Skeletal muscle tissue (tissue), 4 donors: ENCODE measurements around the gene C2orf42. TPM values are rescaled to one million over a fixed set of nuclear protein-coding genes. Genes with fewer than 3 reads are reported as not detected.
"Not testable (repeated sequence)": the region's sequence is repeated elsewhere in the genome, so short reads cannot be mapped to it uniquely, and the experiment has no call there.

Experiments used
- H3K27ac ChIP-seq: one replicate; pipeline ENCODE4 v1.7.0; 2013; ENCODE audit warnings: mild to moderate bottlenecking, low read depth, low read length, inconsistent platforms
- H3K27me3 ChIP-seq, 3 donors: one replicate each; pipeline ENCODE4 v1.7.0; 2013; ENCODE audit warnings: low read length in 3 of 3; ENCODE audit not compliant: control insufficient read depth in 3 of 3, insufficient read depth in 3 of 3
- H3K36me3 ChIP-seq, 3 donors: one replicate each; pipeline ENCODE4 v1.7.0; 2013; ENCODE audit warnings: low read length in 3 of 3; ENCODE audit not compliant: control insufficient read depth in 3 of 3, insufficient read depth in 3 of 3
- H3K4me1 ChIP-seq, 3 donors: one replicate each; pipeline ENCODE4 v1.7.0; 2013; ENCODE audit warnings: low read length in 3 of 3, mild to moderate bottlenecking in 3 of 3; ENCODE audit not compliant: control insufficient read depth in 3 of 3, insufficient read depth in 3 of 3
- H3K4me3 ChIP-seq, 3 donors: one replicate each; pipeline ENCODE4 v1.7.0; 2013; ENCODE audit warnings: low read length in 3 of 3
- H3K9ac ChIP-seq, 3 donors: one replicate each; pipeline ENCODE4 v1.7.0; 2013; ENCODE audit warnings: low read length in 3 of 3, mild to moderate bottlenecking in 3 of 3, moderate library complexity in 2 of 3, low read depth in 1 of 3
- H3K9me3 ChIP-seq, 3 donors: one replicate each; pipeline ENCODE4 v1.7.0; 2013; ENCODE audit warnings: low read length in 3 of 3; ENCODE audit not compliant: control insufficient read depth in 3 of 3
- total RNA-seq: library from RNA; depleted of rRNA; stranded (reverse); fragments of >200 nt; gene quantifications from one replicate; pipeline ENCODE4 v1.2.3, GENCODE V29; 2014
- donor health status: Osteomylitis.

The C2orf42 gene
- total RNA-seq, 1 donor from 2014 or later: 19.8 TPM

- no peaks in the 10 kb centered on the region for H3K36me3 ChIP-seq
- no peaks in the 10 kb centered on the region for H3K27me3 ChIP-seq
- peaks cover 19 to 29% (median 21%) of the 10 kb centered on the region in 3 donors for H3K4me1 ChIP-seq
- H3K9ac ChIP-seq: peak overlapping the region in 1 of 3 donors; percentile 1
- no peaks in the 10 kb centered on the region for H3K9me3 ChIP-seq
- H3K4me3 ChIP-seq: no peak overlapping the region
- H3K27ac ChIP-seq: no peak overlapping the region
Observed at GRCh38 chr2:70144443-70145143, 46.2 kb downstream of the C2orf42 start.

- Histone ChIP-seq H3K4me1 (peaks cover 19 to 29% (median 21%) of the 10 kb centered on the region in 3 donors), H3K9ac (peak overlapping the region; percentile 74 to 92 (median 91)), H3K27ac (peak overlapping the region; percentile 98), H3K36me3 (no peaks in the 10 kb centered on the region), H3K9me3 (no peaks in the 10 kb centered on the region), H3K27me3 (no peaks in the 10 kb centered on the region), H3K4me3 (peak overlapping the region; percentile 41 to 72 (median 49))
Observed at GRCh38 chr2:70143314-70144150, 47.3 kb downstream of the C2orf42 start.

- H3K4me3 ChIP-seq: peak overlapping the region; percentile 41 to 72 (median 49)
- H3K36me3 ChIP-seq: no peaks in the 10 kb centered on the region
- H3K27me3 ChIP-seq: no peaks in the 10 kb centered on the region
- no peaks in the 10 kb centered on the region for H3K9me3 ChIP-seq
- H3K9ac ChIP-seq: peak overlapping the region; percentile 74 to 92 (median 91)
- peak overlapping the region; percentile 98 for H3K27ac ChIP-seq
- peaks cover 19 to 31% (median 21%) of the 10 kb centered on the region in 3 donors for H3K4me1 ChIP-seq
Observed at GRCh38 chr2:70142590-70143313, 48.1 kb downstream of the C2orf42 start.

- Histone ChIP-seq H3K4me3 (peak overlapping the region; percentile 64 to 82 (median 69)), H3K27ac (peak overlapping the region; percentile 98), H3K9ac (peak overlapping the region; percentile 86 to 98 (median 90)), H3K4me1 (peaks cover 19 to 34% (median 21%) of the 10 kb centered on the region in 3 donors), H3K27me3 (no peaks in the 10 kb centered on the region), H3K9me3 (no peaks in the 10 kb centered on the region), H3K36me3 (no peaks in the 10 kb centered on the region)
Observed at GRCh38 chr2:70141902-70142589, 48.8 kb downstream of the C2orf42 start.

- Histone ChIP-seq H3K9me3 (no peaks in the 10 kb centered on the region), H3K9ac (peak overlapping the region; percentile 86 to 98 (median 90)), H3K4me1 (peaks cover 19 to 34% (median 21%) of the 10 kb centered on the region in 3 donors), H3K27ac (peak overlapping the region; percentile 98), H3K36me3 (no peaks in the 10 kb centered on the region), H3K4me3 (peak overlapping the region; percentile 64 to 82 (median 69)), H3K27me3 (no peaks in the 10 kb centered on the region)
Observed at GRCh38 chr2:70141212-70141901, 49.5 kb downstream of the C2orf42 start.

- no peaks in the 10 kb centered on the region for H3K27me3 ChIP-seq
- H3K9me3 ChIP-seq: no peaks in the 10 kb centered on the region
- H3K4me3 ChIP-seq: peak overlapping the region; percentile 46 to 69 (median 64)
- H3K9ac ChIP-seq: peak overlapping the region; percentile 86 to 98 (median 90)
- no peaks in the 10 kb centered on the region for H3K36me3 ChIP-seq
- H3K4me1 ChIP-seq: peaks cover 20 to 37% (median 26%) of the 10 kb centered on the region in 3 donors
- peak overlapping the region; percentile 98 for H3K27ac ChIP-seq
Observed at GRCh38 chr2:70140791-70141211, 50.0 kb downstream of the C2orf42 start.

GRCh38 chr2:70134323-70134983 lies 56.4 kb downstream of the C2orf42 start:
- H3K27me3 ChIP-seq, H3K9me3 ChIP-seq, H3K36me3 ChIP-seq: not testable (repeated sequence)
- Histone ChIP-seq H3K4me3 (peak overlapping the region in 1 of 3 donors; percentile 22), H3K9ac (peak overlapping the region in 1 of 3 donors; percentile 41), H3K4me1 (peaks cover 33 to 44% (median 37%) of the 10 kb centered on the region in 3 donors), H3K27ac (peak overlapping the region; percentile 89)

DNA sequence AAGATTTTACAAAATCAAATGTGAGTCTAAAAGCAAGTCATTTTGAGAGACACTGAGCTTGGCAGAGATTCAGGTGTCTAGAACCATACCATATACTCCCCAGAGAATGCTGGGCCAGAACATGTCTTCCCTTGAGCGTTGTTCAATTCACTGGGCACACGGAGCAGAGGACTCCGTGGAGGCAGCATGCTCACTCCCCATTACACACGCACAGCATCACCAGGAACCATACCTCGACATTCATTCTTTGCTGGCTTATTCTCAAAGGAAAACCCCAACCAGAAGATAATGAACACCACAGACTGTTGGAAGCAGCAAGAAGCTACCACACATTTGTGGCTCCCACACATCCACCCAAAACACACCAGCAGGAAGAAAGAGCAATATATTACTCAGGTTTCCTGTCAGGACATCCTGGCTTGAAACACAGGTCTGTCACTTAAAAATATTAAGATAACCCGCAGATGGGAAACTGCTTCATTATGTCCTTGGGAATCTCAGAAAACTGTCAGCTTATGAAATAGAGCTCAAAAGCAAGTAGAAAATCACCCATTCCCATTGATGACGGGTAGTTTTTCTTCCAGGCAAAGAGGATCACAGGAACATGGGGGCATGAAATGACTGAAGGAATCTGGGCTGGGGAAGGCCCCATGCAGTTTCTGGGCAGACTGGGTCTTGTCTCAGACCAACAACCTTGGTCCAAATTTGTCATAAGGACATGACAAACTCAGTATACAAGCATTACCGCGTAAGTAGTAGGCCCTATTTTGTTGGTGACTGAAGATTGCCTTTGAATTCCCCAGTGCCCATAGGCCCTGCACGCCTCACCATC lies 57.1 kb downstream of the C2orf42 start:
- H3K9ac ChIP-seq: peak overlapping the region; percentile 41 to 75 (median 62)
- H3K27me3 ChIP-seq: no peaks in the 10 kb centered on the region
- H3K4me3 ChIP-seq: peak overlapping the region in 2 of 3 donors; percentile 33 to 37

More for the DNA sequence above, 57.1 kb downstream of the C2orf42 start:
- Histone ChIP-seq H3K36me3 (no peaks in the 10 kb centered on the region), H3K9me3 (no peaks in the 10 kb centered on the region), H3K27ac (peak overlapping the region; percentile 89), H3K4me1 (peaks cover 33 to 44% (median 37%) of the 10 kb centered on the region in 3 donors)
